SK-N-SH (cell line): ENCODE data around the gene ABCA3. TPM values are rescaled to one million over a fixed set of nuclear protein-coding genes. Genes with fewer than 3 reads are reported as not detected.

Source experiments
- CTCF ChIA-PET: fragments of 300-600, 350-600 bp; formaldehyde crosslinking; extraction: SDS; loops from one replicate; lab custom pipeline; 2021; lab: Yijun Ruan, JAX
- POLR2A ChIA-PET: fragments of 350-600 bp; sonication (Branson Sonifier 250); formaldehyde crosslinking; extraction: SDS; loops from one replicate; lab custom pipeline; 2020; ENCODE audit warnings: antibody characterized with exemption, inconsistent platforms; lab: Yijun Ruan, JAX
- DNase-seq: peaks from one replicate; pipeline ENCODE4 v3.0.0; 2012
- H2AFZ ChIP-seq: fragments of 200-600 bp; sonication (generic); 2 replicates; pipeline ENCODE4 v1.8.1; 2016; ENCODE audit warnings: antibody characterized with exemption, mild to moderate bottlenecking, low read depth
- H3F3A ChIP-seq: fragments of 200-600 bp; sonication (generic); replicated peaks from 2 replicates; pipeline ENCODE3; 2016; ENCODE audit warnings: antibody characterized with exemption, mild to moderate bottlenecking; ENCODE audit not compliant: insufficient read depth
- H3K27ac ChIP-seq, 2 experiments: fragments of 200-500 bp in 1 of 2; fragments of 200-600 bp in 1 of 2; sonication (Bioruptor generic) in 1 of 2; sonication (generic), shearing (Covaris generic) in 1 of 2; 2 replicates each; pipeline versions ENCODE4 v1.5.1 to v1.6.1; 2014 to 2016; ENCODE audit warnings: low read depth in 2 of 2, inconsistent platforms in 1 of 2, low read length in 1 of 2, mild to moderate bottlenecking in 1 of 2, mixed read lengths in 1 of 2
- H3K27me3 ChIP-seq: fragments of 200-600 bp; sonication (generic), shearing (Covaris generic); 2 replicates; pipeline ENCODE4 v1.6.1; 2016; ENCODE audit warnings: mixed run types; ENCODE audit not compliant: insufficient read depth
- H3K36me3 ChIP-seq, 2 experiments: fragments of 200-500 bp in 1 of 2; fragments of 200-600 bp in 1 of 2; sonication (Bioruptor generic) in 1 of 2; sonication (generic) in 1 of 2; replicated peaks in 1 of 2; 2 replicates each; pipeline versions ENCODE3 to v1.5.1; 2014 to 2016; ENCODE audit warnings: low read length in 1 of 2, mild to moderate bottlenecking in 1 of 2; ENCODE audit not compliant: insufficient read depth in 2 of 2, control insufficient read depth in 1 of 2
- H3K4me1 ChIP-seq, 2 experiments: fragments of 200-500 bp in 1 of 2; fragments of 200-600 bp in 1 of 2; sonication (Bioruptor generic) in 1 of 2; sonication (generic), shearing (Covaris generic) in 1 of 2; 2 replicates each; pipeline versions ENCODE4 v1.5.1 to v1.6.1; 2014 to 2016; ENCODE audit warnings: low read depth in 1 of 2, low read length in 1 of 2, mixed run types in 1 of 2; ENCODE audit not compliant: insufficient read depth in 2 of 2, control insufficient read depth in 1 of 2
- H3K4me2 ChIP-seq: fragments of 200-600 bp; sonication (generic), shearing (Covaris generic); 2 replicates; pipeline ENCODE4 v1.6.1; 2017; ENCODE audit warnings: mixed run types
- H3K4me3 ChIP-seq, 2 experiments: fragments of 200-500 bp in 1 of 2; fragments of 200-600 bp in 1 of 2; sonication (Bioruptor generic) in 1 of 2; sonication (generic), shearing (Covaris generic) in 1 of 2; 2 replicates each; pipeline versions ENCODE4 v1.5.1 to v1.8.1; 2014 to 2016; ENCODE audit warnings: low read depth in 2 of 2, inconsistent platforms in 1 of 2, low read length in 1 of 2, mild to moderate bottlenecking in 1 of 2, mixed read lengths in 1 of 2, moderate library complexity in 1 of 2
- H3K79me2 ChIP-seq: fragments of 200-600 bp; sonication (generic); 2 replicates; pipeline ENCODE4 v1.8.1; 2017; ENCODE audit warnings: mild to moderate bottlenecking; ENCODE audit not compliant: insufficient read depth
- H3K9ac ChIP-seq: fragments of 200-600 bp; sonication (generic); 2 replicates; pipeline ENCODE4 v1.6.1; 2017; ENCODE audit warnings: mixed run types
- H3K9me2 ChIP-seq: fragments of 200-600 bp; sonication (generic); 2 replicates; pipeline ENCODE4 v1.6.1; 2017; ENCODE audit warnings: mixed run types
- H3K9me3 ChIP-seq: fragments of 200-600 bp; sonication (generic); 2 replicates; pipeline ENCODE4 v1.6.1; 2017; ENCODE audit warnings: mixed run types, mild to moderate bottlenecking, moderate library complexity
- H4K20me1 ChIP-seq: fragments of 200-600 bp; sonication (generic); 2 replicates; pipeline ENCODE4 v1.6.1; 2017; ENCODE audit warnings: mild to moderate bottlenecking, mixed run types; ENCODE audit not compliant: insufficient read depth
- CHD2 ChIP-seq: fragments of 150-350 bp; IDR thresholded peaks from 2 replicates; pipeline ENCODE4 v1.6.1; 2018; ENCODE audit warnings: low read length; ENCODE audit not compliant: partially characterized antibody
- EP300 ChIP-seq, 2 experiments: IDR thresholded peaks; 2 replicates each; pipeline versions ENCODE4 v1.4.0 to v1.6.1; 2012; ENCODE audit warnings: borderline replicate concordance in 1 of 2, low read depth in 1 of 2, low read length in 1 of 2
- EZH2phosphoT487 ChIP-seq: fragments of 200-600 bp; sonication (generic); IDR thresholded peaks from 2 replicates; pipeline ENCODE4 v1.6.1; 2017; ENCODE audit warnings: low read depth, mixed run types, mild to moderate bottlenecking, antibody characterized with exemption, moderate library complexity, borderline replicate concordance
- FOSL2 ChIP-seq: IDR thresholded peaks from 2 replicates; pipeline ENCODE4 v1.4.0; 2012; ENCODE audit warnings: low read depth, mild to moderate bottlenecking, moderate library complexity, borderline replicate concordance
- FOXJ3 ChIP-seq: sonication (generic); formaldehyde crosslinking; IDR thresholded peaks from 2 replicates; pipeline ENCODE4 v1.5.1; 2020; ENCODE audit warnings: mild to moderate bottlenecking, missing genetic modification reagents
- FOXM1 ChIP-seq: IDR thresholded peaks from 2 replicates; pipeline ENCODE4 v1.4.0; 2012; ENCODE audit warnings: low read depth, mild to moderate bottlenecking
- GABPA ChIP-seq: IDR thresholded peaks from 2 replicates; pipeline ENCODE4 v1.4.0; 2012; ENCODE audit warnings: low read depth, mild to moderate bottlenecking
- GATA2 ChIP-seq: sonication (generic); formaldehyde crosslinking; IDR thresholded peaks from 2 replicates; pipeline ENCODE4 v1.5.0; 2020; ENCODE audit warnings: mild to moderate bottlenecking, missing genetic modification reagents
- MXI1 ChIP-seq: IDR thresholded peaks from 2 replicates; pipeline ENCODE4 v1.6.1; 2012; ENCODE audit warnings: mild to moderate bottlenecking, low read depth, low read length, improper control_type of control experiment
- RAD21 ChIP-seq: IDR thresholded peaks from 2 replicates; pipeline ENCODE4 v1.6.1; 2012; ENCODE audit warnings: mild to moderate bottlenecking, low read length
- RXRA ChIP-seq: IDR thresholded peaks from 2 replicates; pipeline ENCODE4 v1.4.0; 2012; ENCODE audit warnings: low read depth, mild to moderate bottlenecking, borderline replicate concordance
- TAF1 ChIP-seq: IDR thresholded peaks from 2 replicates; pipeline ENCODE4 v1.6.1; 2012; ENCODE audit warnings: low read depth, mild to moderate bottlenecking, low read length, moderate library complexity, borderline replicate concordance
- TEAD4 ChIP-seq: IDR thresholded peaks from 2 replicates; pipeline ENCODE4 v1.4.0; 2012; ENCODE audit warnings: mild to moderate bottlenecking, borderline replicate concordance; ENCODE audit not compliant: insufficient read depth
- USF2 ChIP-seq: fragments of 150-350 bp; IDR thresholded peaks from 2 replicates; pipeline ENCODE4 v1.6.1; 2017; ENCODE audit warnings: antibody characterized with exemption, low read length, low read depth, borderline replicate concordance
- WGBS: methylation state at CpG from one replicate; pipeline ENCODE4 v1.1.6; 2017; ENCODE audit warnings: low lambda C conversion rate; 5-methylcytosine and 5-hydroxymethylcytosine counted together
- polyA plus RNA-seq, 3 experiments: library from polyadenylated mRNA; depleted of rRNA; stranded (reverse); fragments of >200 nt; gene quantifications; 2 replicates each; pipeline ENCODE4 v1.2.3, GENCODE V29; 2012
- TF ChIP-seq, protein P1 (sequence below): fragments of 150-350 bp; IDR thresholded peaks from 2 replicates; pipeline ENCODE4 v1.6.1; 2016; ENCODE audit warnings: mild to moderate bottlenecking, low read depth, low read length
- TF ChIP-seq, protein P2 (sequence below): IDR thresholded peaks from 2 replicates; pipeline ENCODE4; 2012
- TF ChIP-seq, protein P3 (sequence below): fragments of 200-600 bp; sonication (generic); IDR thresholded peaks from 2 replicates; pipeline ENCODE4 v1.6.1; 2017; ENCODE audit warnings: antibody characterized with exemption, mild to moderate bottlenecking, moderate library complexity

The ABCA3 gene
- polyA plus RNA-seq, 1 of the 3 experiments (the other 2 are of a cell fraction) = 9.9 TPM

DNA sequence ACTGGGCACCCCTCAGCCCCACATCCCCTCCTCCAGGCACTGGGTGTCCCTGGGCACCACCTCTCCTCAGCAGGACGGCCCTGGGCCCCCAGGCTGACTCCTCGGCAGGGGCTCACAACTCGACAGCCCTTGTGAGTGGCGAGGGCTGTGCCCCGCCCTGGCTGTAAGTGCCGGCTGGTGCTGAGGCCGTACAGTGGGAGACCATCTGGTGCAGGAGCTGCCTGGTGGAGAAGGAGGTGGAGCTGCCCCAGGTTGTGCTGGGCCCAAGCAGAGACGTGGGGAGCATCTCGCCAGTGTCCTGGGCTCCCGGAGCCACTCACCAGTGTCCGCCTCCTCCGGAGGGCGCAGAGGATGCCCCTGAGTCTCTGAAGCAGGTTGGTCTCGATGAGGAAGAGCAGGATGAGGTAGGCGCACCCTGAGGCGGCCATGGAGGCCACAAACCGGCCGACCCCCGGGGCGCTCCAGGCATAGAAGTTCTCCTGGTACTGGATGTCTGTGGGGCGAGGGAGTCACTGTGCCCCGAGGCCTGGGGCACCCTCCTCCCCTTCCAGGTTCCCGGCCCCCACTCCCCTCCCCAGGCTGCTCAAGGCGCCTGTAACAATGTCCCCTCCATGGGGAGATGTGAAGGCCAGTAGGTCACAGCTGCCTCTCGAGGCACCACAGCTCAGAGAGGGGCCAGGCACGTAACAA is 57.5 kb downstream of the ABCA3 start:
- ChIA-PET POLR2A (interaction anchor here (1.5 kb wide), 1 partner anchor 12 kb away, joined by 3 read pairs; no protein-coding TSS in a partner anchor), CTCF (no interaction called here)
- no peaks in the 10 kb centered on the region for H4K20me1 ChIP-seq
- no peak for DNase-seq
- H3F3A ChIP-seq = no peaks in the 10 kb centered on the region
- H3K27me3 ChIP-seq = no peaks in the 10 kb centered on the region
- no peaks in the 10 kb centered on the region for H3K4me1 ChIP-seq
- H3K27ac ChIP-seq = no peak overlapping the region
- peaks cover 0 to 12% of the 10 kb centered on the region in 2 experiments for H3K36me3 ChIP-seq
- no peak for TF ChIP-seq GATA2
- TF ChIP-seq FOSL2 = no peak
- TF ChIP-seq USF2 = no peak
- no peak overlapping the region for H3K9ac ChIP-seq
- H3K9me2 ChIP-seq = no peaks in the 10 kb centered on the region
- no peak overlapping the region for H2AFZ ChIP-seq
- no peaks in the 10 kb centered on the region for H3K79me2 ChIP-seq
- H3K9me3 ChIP-seq = no peaks in the 10 kb centered on the region
- no peak overlapping the region for H3K4me3 ChIP-seq
- 96% methylated on average over 5 of the region's 26 CpGs for WGBS
- H3K4me2 ChIP-seq = no peak overlapping the region

DNA sequence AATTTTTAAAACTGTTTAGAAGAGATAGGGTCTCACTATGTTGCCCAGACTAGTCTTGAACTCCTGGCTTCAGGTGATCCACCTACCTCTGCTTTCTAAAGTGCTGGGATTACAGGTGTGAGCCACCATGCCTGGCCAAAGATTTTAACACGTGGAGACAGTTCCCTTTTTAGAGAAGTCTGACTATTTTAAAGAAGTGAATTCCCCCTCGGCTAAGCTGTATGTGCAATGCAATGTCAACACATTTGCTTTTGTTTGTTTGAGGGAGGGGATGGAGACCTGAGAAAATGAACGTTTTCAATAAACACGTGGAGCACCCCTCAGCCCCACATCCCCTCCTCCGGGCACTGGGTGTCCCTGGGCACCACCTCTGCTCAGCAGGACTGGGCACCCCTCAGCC is 58.3 kb downstream of the ABCA3 start:
- H4K20me1 ChIP-seq = no peaks in the 10 kb centered on the region
- no peak for DNase-seq
- H3F3A ChIP-seq = no peaks in the 10 kb centered on the region
- POLR2A ChIA-PET = no interaction called here
- H3K27ac ChIP-seq = no peak overlapping the region
- no peaks in the 10 kb centered on the region for H3K9me3 ChIP-seq
- no peaks in the 10 kb centered on the region for H3K9me2 ChIP-seq
- TF ChIP-seq FOXJ3 (CRISPR knock-in tag) (no peak), MXI1 (no peak), RXRA (no peak), GABPA (no peak), TEAD4 (no peak), EZH2phosphoT487 (no peak), TAF1 (no peak), FOXM1 (no peak), EP300 (IDR thresholded peaks at IDR 0.05; ENCODE audit: borderline replicate concordance in 1 of 2, low read depth in 1 of 2, low read length in 1 of 2) (no peak), FOSL2 (no peak), CHD2 (no peak), RAD21 (no peak)
- TF ChIP-seq, protein P1, sequence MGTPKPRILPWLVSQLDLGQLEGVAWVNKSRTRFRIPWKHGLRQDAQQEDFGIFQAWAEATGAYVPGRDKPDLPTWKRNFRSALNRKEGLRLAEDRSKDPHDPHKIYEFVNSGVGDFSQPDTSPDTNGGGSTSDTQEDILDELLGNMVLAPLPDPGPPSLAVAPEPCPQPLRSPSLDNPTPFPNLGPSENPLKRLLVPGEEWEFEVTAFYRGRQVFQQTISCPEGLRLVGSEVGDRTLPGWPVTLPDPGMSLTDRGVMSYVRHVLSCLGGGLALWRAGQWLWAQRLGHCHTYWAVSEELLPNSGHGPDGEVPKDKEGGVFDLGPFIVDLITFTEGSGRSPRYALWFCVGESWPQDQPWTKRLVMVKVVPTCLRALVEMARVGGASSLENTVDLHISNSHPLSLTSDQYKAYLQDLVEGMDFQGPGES = no peak
- TF ChIP-seq, protein P2, sequence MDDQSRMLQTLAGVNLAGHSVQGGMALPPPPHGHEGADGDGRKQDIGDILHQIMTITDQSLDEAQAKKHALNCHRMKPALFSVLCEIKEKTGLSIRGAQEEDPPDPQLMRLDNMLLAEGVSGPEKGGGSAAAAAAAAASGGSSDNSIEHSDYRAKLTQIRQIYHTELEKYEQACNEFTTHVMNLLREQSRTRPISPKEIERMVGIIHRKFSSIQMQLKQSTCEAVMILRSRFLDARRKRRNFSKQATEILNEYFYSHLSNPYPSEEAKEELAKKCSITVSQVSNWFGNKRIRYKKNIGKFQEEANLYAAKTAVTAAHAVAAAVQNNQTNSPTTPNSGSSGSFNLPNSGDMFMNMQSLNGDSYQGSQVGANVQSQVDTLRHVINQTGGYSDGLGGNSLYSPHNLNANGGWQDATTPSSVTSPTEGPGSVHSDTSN = no peak
- TF ChIP-seq, protein P3, sequence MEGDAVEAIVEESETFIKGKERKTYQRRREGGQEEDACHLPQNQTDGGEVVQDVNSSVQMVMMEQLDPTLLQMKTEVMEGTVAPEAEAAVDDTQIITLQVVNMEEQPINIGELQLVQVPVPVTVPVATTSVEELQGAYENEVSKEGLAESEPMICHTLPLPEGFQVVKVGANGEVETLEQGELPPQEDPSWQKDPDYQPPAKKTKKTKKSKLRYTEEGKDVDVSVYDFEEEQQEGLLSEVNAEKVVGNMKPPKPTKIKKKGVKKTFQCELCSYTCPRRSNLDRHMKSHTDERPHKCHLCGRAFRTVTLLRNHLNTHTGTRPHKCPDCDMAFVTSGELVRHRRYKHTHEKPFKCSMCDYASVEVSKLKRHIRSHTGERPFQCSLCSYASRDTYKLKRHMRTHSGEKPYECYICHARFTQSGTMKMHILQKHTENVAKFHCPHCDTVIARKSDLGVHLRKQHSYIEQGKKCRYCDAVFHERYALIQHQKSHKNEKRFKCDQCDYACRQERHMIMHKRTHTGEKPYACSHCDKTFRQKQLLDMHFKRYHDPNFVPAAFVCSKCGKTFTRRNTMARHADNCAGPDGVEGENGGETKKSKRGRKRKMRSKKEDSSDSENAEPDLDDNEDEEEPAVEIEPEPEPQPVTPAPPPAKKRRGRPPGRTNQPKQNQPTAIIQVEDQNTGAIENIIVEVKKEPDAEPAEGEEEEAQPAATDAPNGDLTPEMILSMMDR = no peak
- H3K4me2 ChIP-seq = no peak overlapping the region
- CTCF ChIA-PET = no interaction called here
- H3K4me3 ChIP-seq = no peak overlapping the region
- no peak overlapping the region for H3K9ac ChIP-seq
- no peak overlapping the region for H2AFZ ChIP-seq
- H3K4me1 ChIP-seq = no peaks in the 10 kb centered on the region
- WGBS = 53% methylated on average over 5 of the region's 5 CpGs
- no peaks in the 10 kb centered on the region for H3K27me3 ChIP-seq
- peaks cover 0 to 12% of the 10 kb centered on the region in 2 experiments for H3K36me3 ChIP-seq
- H3K79me2 ChIP-seq = no peaks in the 10 kb centered on the region
